HG02981 (cell line): ENCODE results near the gene PSMC3IP.
"Not testable (repeated sequence)": the region's sequence is repeated elsewhere in the genome, so short reads cannot be mapped to it uniquely, and the experiment has no call there.

Experiments
- ATAC-seq: cut with Tn5 transposase; IDR thresholded peaks from one replicate; pipeline ENCODE4 v1.9.1; 2021; ENCODE audit warnings: mild to moderate bottlenecking, moderate library complexity; ENCODE audit not compliant: unreplicated experiment

PSMC3IP gene

DNA sequence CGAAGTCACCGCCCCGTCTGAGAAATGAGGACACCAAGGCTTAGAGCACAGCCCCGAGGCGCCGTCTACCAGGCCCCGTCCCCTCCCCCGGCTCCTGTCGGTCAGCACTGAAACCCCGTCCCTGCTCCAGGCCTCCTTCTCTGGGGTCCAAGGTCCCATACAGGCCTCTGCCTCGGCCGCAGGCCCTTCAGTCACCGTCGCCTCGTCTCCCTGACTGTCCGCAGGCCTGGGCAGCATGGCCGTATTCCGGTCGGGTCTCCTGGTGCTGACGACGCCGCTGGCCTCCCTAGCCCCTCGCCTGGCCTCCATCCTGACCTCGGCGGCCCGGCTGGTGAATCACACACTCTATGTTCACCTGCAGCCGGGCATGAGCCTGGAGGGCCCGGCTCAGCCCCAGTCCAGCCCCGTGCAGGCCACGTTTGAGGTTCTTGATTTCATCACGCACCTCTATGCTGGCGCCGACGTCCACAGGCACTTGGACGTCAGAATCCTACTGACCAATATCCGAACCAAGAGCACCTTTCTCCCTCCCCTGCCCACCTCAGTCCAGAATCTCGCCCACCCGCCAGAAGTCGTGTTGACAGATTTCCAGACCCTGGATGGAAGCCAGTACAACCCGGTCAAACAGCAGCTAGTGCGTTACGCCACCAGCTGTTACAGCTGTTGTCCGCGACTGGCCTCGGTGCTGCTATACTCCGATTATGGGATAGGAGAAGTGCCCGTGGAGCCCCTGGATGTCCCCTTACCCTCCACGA is 15.0 kb downstream of the PSMC3IP start:
- ATAC-seq: no peak

DNA sequence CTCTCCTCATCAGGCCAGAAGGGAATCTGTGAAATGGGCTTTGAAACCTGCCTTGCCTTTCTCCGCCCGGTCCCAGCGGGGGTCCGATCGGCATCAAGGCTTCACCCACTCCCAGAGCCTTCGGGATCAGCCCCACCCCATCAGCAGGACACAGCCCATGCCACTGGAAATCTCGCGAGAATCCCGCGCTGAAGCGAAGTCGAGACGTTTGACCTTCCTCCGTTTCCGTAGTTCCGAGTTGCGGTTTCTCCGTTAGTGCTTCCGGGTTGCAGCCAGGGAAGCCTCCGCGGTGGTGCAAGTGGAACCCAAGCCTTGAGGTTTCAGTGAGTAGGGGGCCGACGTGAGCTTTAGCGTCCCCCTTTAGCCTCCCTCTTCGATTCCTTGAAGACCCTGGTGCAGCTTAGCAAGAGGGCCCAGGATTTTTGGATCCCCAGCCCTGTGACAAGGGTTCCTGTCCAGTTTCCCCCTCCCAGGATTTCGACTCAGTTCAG is 15.6 kb downstream of the PSMC3IP start, which contains the start of gene COASY:
Gene COASY, plus strand, starts transcription at position 252 of the 491 bp plus-strand sequence. CDS start 475 bp downstream, outside the sequence.
- ATAC-seq: no peak

DNA sequence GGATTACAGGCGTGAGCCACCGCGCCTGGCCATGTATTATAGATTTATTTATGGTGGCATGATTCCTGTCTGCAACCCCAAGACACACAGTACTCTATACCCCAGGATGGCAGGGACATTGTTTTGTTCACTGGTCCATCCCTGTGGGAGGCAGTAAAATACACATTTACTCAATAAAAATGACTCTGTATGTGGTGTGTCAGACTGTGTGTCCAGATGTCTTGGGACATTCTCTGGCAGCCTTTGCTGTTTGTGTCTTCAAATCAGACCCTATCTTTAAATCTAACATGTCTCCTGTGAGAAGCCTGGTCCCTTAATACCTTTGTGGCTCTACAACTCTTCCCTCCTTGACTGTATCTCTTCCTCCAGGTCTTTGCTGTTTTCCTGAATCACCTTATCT is 17.3 kb downstream of the PSMC3IP start:
- ATAC-seq: no peak

DNA sequence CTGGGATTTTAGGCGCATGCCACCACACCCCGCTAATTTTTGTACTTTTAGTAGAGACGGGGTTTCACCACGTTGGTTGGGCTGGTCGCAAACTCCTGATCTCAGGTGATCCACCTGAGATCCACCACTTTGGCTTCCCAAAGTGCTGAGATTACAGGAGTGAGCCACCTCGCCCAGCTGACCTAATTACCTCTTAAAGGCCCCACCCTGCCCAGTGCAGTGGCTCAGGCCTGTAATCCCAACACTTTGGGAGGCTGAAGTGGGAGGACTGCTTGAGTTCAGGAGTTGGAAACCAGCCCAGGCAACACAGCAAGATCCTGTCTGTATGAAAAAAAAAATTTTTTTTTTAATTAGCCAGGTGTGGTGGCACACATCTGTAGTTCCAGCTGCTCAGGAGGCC is 18.5 kb downstream of the PSMC3IP start:
- ATAC-seq: no peak

DNA sequence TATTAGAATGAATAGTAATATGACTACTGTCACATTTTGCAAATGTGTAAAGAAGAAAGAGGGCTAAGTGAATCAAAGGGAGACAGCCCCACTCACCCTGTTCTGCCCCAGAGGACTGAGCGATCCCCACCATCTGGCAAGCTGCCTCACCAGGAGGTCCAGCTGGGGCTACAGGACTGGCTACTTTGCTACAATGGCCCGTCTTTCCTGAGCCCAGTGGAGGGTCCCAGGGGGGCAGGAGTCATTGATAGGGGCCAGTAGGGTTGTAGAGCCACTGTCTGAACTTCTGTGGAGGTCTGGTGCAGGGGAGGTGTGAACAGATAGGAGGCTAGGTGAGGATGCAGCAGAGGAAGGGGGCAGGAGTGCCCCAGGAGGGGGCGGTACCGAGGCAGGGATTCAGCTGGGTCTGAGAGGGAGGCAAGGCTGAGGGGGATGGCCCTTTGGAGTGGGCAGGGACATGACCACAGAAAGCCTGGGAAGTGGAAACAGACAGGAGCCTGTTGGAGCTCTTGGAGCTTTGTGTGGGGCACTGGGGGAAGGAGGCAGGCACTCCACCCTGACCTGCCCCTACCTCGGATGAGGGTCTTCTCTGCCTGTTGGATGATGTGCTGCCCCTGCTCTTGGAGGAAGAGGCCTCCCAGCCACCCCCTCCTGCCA is 21.4 kb downstream of the PSMC3IP start:
- ATAC-seq: not testable (repeated sequence)

DNA sequence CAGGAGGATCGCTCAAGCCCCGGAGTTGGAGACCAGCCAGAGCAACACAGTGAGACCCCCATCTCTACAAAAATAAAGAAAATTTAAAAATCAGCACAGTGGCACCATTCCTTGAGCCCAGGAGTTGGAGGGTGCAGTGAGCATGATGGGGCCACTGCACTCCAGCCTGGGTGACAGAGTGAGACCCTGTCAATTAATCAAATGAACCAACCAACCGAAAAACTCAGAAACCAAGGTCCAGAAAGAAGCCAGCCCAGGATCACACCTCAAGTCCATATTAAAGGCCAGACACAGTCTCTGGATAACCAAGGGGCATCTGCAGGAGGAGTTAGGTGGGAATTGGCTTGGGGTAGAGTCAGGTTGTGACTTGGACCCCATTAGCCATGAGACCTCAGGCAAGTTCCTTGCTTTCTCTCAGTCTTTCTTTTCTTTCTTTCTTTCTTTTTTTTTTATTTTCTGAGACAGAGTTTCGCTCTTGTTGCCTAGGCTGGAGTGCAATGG is 22.4 kb downstream of the PSMC3IP start:
- no peak for ATAC-seq

DNA sequence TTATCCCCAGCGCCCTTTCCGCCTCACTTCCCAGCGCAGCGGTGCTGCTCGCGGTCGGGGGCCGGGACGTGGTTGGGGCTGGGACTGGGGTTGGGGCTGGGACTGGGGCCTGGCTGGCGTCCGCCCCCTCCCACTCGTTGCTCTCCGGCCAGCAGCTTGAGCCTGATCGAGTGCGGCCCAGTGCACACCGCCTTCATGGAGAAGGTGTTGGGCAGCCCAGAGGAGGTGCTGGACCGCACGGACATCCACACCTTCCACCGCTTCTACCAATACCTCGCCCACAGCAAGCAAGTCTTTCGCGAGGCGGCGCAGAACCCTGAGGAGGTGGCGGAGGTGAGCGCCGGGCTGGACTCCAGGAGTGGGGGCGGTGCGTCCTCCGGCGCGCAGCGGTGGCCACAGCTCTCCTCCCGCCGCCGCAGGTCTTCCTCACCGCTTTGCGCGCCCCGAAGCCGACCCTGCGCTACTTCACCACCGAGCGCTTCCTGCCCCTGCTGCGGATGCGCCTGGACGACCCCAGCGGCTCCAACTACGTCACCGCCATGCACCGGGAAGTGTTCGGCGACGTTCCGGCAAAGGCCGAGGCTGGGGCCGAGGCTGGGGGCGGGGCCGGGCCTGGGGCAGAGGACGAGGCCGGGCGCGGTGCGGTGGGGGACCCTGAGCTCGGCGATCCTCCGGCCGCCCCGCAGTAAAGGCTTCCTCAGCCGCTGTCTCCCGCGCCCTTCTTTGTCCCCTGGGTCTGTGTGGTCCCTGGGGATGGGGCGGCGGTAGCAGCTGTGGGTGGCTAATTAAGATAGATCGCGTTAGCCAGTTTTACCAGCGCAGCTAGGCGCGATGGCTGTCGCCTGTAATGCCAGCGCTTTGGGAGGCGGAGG is 23.0 kb downstream of the PSMC3IP start:
- peak; percentile 76 for ATAC-seq

DNA sequence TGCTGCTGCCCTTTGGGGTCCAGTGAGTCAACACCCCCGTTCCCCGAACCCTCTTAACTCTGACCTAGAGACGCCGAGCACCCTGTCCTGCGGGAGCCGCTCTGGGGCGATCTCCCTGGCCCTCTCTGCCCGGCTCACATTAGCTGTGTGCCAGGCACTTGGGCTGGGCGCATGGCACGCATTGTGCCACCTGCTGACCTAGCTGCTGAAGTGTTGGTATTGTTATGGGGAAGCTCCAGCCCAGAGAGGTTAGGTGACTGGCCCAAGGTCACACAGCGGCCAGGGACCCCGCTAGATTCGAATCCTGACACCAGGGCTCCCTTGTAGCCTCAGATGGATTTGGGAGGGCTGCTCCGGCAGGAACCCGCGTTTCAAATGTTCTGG is 23.7 kb downstream of the PSMC3IP start:
- no peak for ATAC-seq

DNA sequence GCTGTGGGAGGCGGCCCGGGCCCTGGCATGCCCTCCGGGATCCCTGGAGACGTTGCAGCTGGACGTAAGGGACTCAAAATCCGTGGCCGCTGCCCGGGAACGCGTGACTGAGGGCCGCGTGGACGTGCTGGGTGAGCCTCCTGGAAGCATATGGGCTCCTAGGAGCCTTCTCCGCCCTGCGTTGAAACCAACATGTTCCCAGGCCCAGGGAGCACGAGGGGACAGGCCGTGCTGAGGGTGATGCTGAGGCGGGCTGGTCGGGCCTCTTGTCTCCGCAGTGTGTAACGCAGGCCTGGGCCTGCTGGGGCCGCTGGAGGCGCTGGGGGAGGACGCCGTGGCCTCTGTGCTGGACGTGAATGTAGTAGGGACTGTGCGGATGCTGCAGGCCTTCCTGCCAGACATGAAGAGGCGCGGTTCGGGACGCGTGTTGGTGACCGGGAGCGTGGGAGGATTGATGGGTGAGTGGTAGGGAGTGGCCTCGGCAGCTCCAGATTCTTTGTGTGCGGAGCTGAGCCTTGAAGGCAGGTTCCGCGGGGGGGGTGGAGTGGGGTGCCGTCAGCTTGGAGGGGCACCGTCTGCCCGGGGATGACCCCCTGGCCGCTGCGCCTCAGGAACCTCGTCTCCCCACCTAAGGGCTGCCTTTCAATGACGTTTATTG is 24.2 kb downstream of the PSMC3IP start:
- no peak for ATAC-seq

DNA sequence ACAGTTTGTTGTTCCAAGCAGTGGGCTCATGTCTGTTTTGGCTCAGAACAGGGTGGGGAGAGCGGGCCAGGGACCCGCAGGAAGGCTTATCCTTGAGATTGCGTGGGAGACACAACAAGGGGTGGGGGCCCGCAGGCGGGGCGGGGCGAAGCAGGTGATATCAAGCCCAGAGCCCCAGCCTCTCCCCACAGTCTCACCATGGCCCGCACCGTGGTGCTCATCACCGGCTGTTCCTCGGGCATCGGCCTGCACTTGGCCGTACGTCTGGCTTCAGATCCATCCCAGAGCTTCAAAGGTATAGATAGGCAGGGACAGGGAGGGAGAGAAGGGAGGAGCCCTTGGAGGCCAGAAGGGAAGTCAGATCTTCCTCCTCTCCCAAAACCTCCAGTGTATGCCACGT is 24.8 kb downstream of the PSMC3IP start, which contains the start of gene HSD17B1:
Gene HSD17B1, plus strand, starts transcription at position 188 of the 400 bp plus-strand sequence. Its CDS starts 11 bp downstream, at position 199.
- not testable (repeated sequence) for ATAC-seq

DNA sequence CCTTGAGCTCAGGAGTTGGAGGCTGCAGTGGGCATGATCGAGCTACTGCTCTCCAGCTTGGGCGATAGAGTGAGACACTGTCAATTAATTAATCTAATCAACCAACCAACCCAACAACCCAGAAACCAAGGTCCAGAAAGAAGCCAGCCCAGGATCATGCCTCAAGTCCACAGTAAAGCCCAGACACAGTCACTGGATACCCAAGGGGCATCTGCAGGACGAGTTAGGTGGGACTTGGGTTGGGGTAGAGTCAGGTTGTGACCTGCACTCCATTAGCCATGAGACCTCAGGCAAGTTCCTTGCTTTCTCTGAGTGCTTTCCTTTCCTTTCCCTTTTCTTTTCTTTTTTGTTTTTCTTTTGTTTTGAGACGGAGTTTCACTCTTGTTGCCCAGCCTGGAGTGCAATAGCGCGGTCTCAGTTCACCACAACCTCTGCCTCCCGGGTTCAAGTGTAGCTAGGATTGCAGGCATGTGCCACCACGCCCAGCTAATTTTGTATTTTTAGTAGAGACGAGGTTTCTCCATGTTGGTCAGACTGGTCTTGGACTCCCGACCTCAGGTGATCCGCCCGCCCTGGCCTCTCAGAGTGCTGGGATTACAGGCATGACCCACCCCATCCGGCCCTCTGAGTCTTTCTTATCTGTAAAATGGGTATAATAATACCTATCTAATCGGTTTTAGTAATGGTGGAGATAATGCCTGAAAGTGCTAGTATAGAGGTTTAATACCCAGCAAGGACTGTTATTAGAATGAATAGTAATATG is 28.4 kb downstream of the PSMC3IP start:
- ATAC-seq: no peak

DNA sequence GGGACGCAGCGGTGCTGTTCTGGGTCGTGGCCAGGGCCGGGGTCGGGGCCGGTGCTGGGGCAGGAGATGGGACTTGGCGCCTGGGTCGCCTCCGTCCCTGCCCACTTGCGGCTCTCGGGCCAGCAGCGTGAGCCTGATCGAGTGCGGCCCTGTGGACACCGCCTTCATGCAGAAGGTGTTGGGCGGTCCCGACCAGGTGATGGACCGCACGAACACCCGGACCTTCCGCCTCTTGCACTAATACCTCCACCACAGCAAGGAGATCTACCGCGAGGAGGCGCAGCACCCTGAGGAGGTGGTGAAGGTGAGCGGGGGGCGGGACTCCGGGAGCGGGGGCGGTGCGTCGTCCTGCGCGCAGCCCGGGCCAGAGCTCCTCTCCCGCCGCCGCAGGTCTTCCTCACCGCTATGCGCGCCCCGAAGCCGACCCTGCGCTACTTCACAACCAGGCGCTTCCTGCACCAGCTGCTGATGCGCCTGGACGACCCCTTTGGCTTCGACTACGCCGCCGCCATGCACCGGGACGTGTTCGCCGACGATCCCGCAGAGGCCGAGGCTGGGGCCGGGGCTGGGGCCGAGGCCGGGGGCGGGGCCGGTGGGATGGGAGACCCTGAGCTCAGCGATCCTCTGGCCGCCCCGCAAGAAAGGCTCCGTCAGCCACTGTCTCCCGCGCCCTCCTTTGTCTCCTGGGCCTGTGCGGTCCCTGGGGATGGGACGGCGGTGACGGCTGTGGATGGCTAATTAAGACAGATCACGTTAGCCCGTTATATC is 29.3 kb downstream of the PSMC3IP start:
- peak; percentile 54 for ATAC-seq

DNA sequence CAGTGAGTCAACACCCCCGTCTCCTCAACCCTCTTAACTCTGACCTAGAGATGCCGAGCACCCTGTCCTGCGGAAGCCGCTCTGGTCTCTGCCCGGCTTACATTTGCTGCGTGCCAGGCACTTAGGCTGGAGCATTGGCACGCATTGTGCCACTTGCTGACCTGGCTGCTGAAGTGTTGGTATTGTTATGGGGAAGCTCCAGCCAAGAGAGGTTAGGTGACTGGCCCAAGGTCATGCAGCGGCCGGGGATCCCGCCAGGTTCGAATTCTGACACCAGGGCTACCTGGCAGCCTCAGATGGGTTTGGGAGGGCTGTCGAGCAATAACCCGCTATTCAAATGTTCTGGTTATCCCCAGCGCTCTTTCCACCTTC is 29.8 kb downstream of the PSMC3IP start:
- ATAC-seq: no peak

DNA sequence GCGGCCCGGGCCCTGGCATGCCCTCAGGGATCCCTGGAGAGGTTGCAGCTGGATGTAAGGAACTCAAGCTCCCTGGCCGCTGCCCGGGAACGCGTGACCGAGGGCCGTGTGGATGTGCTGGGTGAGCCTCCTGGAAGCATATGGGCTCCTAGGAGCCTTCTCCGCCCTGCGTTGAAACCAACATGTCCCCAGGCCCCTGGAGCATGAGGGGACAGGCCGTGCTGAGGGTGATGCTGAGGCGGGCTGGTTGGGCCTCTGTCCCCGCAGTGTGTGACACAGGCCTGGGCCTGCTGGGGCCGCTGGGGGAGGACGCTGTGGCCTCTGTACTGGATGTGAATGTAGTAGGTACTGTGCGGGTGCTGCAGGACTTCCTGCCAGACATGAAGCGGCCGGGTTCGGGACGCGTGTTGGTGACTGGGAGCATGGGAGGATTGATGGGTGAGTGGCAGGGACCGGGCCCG is 30.5 kb downstream of the PSMC3IP start:
- ATAC-seq: no peak

DNA sequence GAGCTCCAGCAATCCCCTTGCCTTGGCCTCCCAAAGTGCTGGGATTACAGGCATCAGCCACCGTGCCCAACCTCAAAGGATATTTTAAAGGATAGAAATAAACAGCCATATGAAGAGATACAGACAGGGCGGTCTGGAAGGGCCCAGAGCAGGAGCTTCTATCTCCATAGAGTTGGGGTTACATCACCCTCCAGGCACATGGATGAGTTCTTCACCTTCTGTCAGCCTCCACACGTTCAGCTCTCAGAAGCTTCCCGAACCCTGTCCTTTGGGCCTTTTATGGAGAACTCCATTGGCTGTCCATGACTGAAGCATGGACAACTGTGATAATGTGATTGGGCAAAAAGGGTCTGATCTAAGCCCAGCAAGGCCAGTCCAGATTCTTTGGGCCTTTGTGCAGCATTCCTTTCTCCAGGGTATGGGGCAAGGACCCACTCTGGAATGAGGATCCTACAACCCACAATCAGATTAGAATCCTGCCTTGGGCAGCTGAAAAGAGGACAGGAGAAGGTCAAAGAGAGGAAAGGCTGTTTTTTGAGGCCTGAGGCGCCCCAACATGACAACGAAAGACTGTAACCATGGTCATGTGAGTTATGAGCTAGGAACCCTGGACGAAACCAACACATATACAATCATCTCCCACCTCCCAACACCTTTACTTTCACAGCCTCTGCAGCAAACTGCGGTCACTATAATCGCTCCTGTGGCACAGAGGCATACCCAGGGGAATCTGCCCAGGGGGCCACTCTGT is 31.6 kb downstream of the PSMC3IP start:
- ATAC-seq: not testable (repeated sequence)

DNA sequence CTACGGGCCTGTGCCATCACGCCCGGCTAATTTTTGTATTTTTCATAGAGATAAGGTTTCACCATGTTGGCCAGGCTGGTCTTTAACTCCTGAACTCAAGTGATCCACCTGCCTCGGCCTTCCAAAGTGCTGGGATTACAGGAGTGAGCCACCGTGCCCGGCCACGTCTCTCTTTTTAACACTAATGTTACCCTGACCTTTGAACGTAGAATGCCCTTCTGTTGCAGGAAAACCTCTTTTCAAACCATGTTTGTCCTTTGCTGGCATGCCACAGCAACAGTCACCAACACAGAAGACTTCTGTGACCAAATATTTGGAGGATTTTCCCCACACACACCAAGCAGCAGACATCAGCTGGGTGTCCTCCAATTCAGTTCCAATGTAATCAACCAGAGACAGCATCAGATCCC is 32.6 kb downstream of the PSMC3IP start:
- ATAC-seq: no peak

DNA sequence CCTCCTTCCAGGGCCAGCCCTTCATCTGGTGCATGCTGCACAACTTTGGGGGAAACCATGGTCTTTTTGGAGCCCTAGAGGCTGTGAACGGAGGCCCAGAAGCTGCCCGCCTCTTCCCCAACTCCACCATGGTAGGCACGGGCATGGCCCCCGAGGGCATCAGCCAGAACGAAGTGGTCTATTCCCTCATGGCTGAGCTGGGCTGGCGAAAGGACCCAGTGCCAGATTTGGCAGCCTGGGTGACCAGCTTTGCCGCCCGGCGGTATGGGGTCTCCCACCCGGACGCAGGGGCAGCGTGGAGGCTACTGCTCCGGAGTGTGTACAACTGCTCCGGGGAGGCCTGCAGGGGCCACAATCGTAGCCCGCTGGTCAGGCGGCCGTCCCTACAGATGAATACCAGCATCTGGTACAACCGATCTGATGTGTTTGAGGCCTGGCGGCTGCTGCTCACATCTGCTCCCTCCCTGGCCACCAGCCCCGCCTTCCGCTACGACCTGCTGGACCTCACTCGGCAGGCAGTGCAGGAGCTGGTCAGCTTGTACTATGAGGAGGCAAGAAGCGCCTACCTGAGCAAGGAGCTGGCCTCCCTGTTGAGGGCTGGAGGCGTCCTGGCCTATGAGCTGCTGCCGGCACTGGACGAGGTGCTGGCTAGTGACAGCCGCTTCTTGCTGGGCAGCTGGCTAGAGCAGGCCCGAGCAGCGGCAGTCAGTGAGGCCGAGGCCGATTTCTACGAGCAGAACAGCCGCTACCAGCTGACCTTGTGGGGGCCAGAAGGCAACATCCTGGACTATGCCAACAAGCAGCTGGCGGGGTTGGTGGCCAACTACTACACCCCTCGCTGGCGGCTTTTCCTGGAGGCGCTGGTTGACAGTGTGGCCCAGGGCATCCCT is 34.1 kb downstream of the PSMC3IP start:
- ATAC-seq: no peak
